Psoas muscle (tissue), 8 donors: Measurements from ENCODE around the gene MRPL27. TPM values are rescaled to one million over a fixed set of nuclear protein-coding genes. Genes with fewer than 3 reads are reported as not detected.

Experiments used
- ATAC-seq, 4 donors: fragments of 200-7000 bp; cut with Tn5 transposase; one replicate each; pipeline ENCODE4 v1.9.1; 2020; ENCODE audit warnings: moderate library complexity in 3 of 4, mild to moderate bottlenecking in 2 of 4
- DNase-seq, 2 donors: peaks; one replicate each; pipeline ENCODE4 v3.0.0-alpha.2; 2020
- H3K27ac ChIP-seq: fragments of 200-600 bp; one replicate; pipeline ENCODE4 v1.8.0; 2022
- H3K27me3 ChIP-seq, 3 donors: fragments of 200-600 bp in 1 of 3; one replicate each; pipeline versions ENCODE4 v1.6.1 to v1.8.0; 2013 to 2022; ENCODE audit warnings: low read length in 2 of 3, mild to moderate bottlenecking in 2 of 3, moderate library complexity in 1 of 3; ENCODE audit not compliant: insufficient read depth in 3 of 3
- H3K36me3 ChIP-seq, 2 donors: fragments of 200-600 bp in 1 of 2; one replicate each; pipeline versions ENCODE4 v1.6.1 to v1.8.0; 2013 to 2022; ENCODE audit warnings: low read depth in 1 of 2, mild to moderate bottlenecking in 1 of 2, moderate library complexity in 1 of 2; ENCODE audit not compliant: insufficient read depth in 1 of 2
- H3K4me1 ChIP-seq: fragments of 200-600 bp; one replicate; pipeline ENCODE4 v1.8.0; 2022
- H3K4me3 ChIP-seq: fragments of 200-600 bp; one replicate; pipeline ENCODE4 v1.8.0; 2022; ENCODE audit warnings: mild to moderate bottlenecking
- H3K9me3 ChIP-seq: fragments of 200-600 bp; one replicate; pipeline ENCODE4 v1.8.0; 2022
- CTCF ChIP-seq: fragments of 200-600 bp; IDR thresholded peaks from one replicate; pipeline ENCODE4 v1.8.0; 2022; ENCODE audit warnings: antibody characterized with exemption
- WGBS, 3 donors: extraction: QIAGEN DNeasy Blood & Tissue Kit; methylation state at CpG; one replicate each; pipeline versions ENCODE4 v1.1.6 to v1.1.7; 2013; 5-methylcytosine and 5-hydroxymethylcytosine counted together
- intact Hi-C, 2 donors: fragments of 100-400 bp; cut with DNase I; formaldehyde crosslinking; loops; one replicate each; pipeline versions ENCODE4 v1.11.0 to v1.14.2; 2022
- polyA plus RNA-seq, 3 donors: library from polyadenylated mRNA; stranded (reverse); fragments of 200-250 nt; gene quantifications; one replicate each; pipeline ENCODE4 v1.2.3, GENCODE V29; 2013
- total RNA-seq, 4 donors: library from RNA; stranded (reverse); fragmentation: NEBNext Ultra II Directional in 2 of 4; extraction: Animal tissue kit (Norgen Biotek cat#: 25700) in 2 of 4; gene quantifications; one replicate each; pipeline versions ENCODE4 v1.2.1 to v1.2.4, GENCODE V29; 2021 to 2023
- donor health status: healthy with polysubstance abuse.
- donor health status: DM: no; HTN: no; CAD: no; lungs with moderate emphysema.
- donor health status: Bipolar disorder and iron deficiency.
- donor health status: healthy.
- donor health status: DM: yes; HTN: yes; CAD: no.
- donor health status: DM: no; HTN: no; CAD: no.
- donor health status: DM: no; HTN: no; CAD: no.
- donor health status: DM: yes; HTN: yes; CAD: no.

MRPL27 gene
- total and polyA plus RNA-seq, 7 donors: 70.7 to 468 (median 128) TPM

DNA sequence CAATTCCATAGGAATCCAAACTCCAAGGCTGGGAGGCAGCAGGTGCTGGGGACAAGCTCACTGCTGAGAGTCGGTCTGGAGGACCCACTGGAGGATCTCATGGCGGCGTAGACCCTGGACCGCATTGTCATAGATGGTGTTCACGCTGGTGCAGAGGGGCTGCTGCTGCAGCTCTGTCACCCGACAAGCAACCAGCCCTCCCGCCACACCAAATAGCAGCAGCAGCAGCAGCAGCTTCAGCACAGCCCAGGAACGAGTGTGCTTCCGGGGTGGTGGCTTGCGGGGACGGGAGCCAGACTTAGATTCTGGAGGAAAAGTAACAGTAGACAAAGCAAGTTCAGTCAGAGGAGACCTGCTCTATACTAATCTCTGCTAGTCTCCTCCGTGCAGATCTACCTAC lies 9.9 kb upstream of the MRPL27 start:
- no peak overlapping the region for H3K4me3 ChIP-seq
- whole genome bisulfite sequencing, 3 donors: 88 to 92% (median 91%) methylated on average over 12 of the region's 12 CpGs
- peaks cover 13% of the 10 kb centered on the region for H3K4me1 ChIP-seq
- peaks cover 15 to 76% of the 10 kb centered on the region in 2 donors for H3K36me3 ChIP-seq
- intact Hi-C loops: no loop called here
- no peaks in the 10 kb centered on the region for H3K9me3 ChIP-seq
- DNase-seq (no peak), ATAC-seq (no peak)
- H3K27me3 ChIP-seq: no peaks in the 10 kb centered on the region
- TF ChIP-seq CTCF: no peak
- no peak overlapping the region for H3K27ac ChIP-seq

DNA sequence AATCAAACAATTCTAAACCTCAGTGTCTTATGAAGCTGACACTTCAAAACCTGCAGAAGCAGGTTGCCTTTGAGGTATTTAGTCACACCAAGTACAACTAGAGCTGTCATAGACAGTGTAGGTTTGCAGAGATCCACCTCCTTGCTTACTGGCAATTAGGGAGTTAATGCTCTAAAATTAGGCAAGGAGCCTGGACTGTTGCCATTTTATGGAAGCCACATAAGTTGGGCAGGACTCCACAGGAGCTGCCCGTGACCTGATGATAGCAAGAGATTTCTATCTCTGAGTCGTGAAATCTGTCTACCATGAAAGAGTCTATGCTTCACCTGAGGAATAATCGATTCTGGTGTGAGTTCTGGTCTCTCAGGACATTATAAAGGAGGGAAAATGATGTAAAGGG lies 8.9 kb upstream of the MRPL27 start:
- Histone ChIP-seq H3K36me3 (peaks cover 10 to 66% of the 10 kb centered on the region in 2 donors), H3K27me3 (no peaks in the 10 kb centered on the region), H3K9me3 (no peaks in the 10 kb centered on the region), H3K27ac (no peak overlapping the region), H3K4me3 (no peak overlapping the region), H3K4me1 (peaks cover 13% of the 10 kb centered on the region)
- ATAC-seq: peak; percentile 14 to 68 (median 49)
- no peak for TF ChIP-seq CTCF
- 33 to 39% (median 36%) methylated on average over 3 of the region's 3 CpGs for WGBS, 3 donors
- intact Hi-C loops: no loop called here
- DNase-seq: no peak

DNA sequence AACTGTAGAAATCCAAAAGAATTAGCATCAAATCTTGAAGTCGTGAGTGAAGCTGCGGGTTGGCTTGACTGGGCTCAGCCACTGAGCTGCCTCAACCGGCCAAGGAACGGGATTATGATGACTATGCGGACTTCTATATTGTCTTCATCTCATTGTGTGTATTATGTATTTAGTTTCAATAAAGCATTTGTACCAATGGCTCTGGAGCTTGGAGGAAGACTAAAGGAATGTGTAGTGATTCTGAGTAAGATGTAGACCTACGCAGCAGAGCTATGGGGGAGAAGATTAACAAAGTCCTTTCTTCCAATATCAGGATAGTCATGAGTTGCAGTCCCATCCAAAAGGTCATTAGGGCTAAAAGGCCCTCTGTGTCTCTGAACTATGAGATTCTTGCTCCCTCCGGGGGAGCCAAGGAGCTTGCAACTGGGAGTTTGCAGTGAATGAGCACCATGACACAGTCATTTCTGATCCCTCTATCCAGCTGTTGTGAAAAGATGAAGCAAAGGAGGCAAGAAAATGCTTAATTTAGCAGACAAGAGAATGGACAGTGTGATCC lies 8.4 kb upstream of the MRPL27 start:
- no peaks in the 10 kb centered on the region for H3K27me3 ChIP-seq
- H3K4me1 ChIP-seq: peaks cover 13% of the 10 kb centered on the region
- H3K36me3 ChIP-seq: peaks cover 10 to 60% of the 10 kb centered on the region in 2 donors
- H3K27ac ChIP-seq: no peak overlapping the region
- ATAC-seq (peak in 1 of 4 donors; percentile 17), DNase-seq (no peak)
- H3K9me3 ChIP-seq: no peaks in the 10 kb centered on the region
- no peak overlapping the region for H3K4me3 ChIP-seq
- TF ChIP-seq CTCF: no peak
- 84 to 88% (median 86%) methylated on average over 7 of the region's 7 CpGs for WGBS, 3 donors
- intact Hi-C loops: no loop called here

DNA sequence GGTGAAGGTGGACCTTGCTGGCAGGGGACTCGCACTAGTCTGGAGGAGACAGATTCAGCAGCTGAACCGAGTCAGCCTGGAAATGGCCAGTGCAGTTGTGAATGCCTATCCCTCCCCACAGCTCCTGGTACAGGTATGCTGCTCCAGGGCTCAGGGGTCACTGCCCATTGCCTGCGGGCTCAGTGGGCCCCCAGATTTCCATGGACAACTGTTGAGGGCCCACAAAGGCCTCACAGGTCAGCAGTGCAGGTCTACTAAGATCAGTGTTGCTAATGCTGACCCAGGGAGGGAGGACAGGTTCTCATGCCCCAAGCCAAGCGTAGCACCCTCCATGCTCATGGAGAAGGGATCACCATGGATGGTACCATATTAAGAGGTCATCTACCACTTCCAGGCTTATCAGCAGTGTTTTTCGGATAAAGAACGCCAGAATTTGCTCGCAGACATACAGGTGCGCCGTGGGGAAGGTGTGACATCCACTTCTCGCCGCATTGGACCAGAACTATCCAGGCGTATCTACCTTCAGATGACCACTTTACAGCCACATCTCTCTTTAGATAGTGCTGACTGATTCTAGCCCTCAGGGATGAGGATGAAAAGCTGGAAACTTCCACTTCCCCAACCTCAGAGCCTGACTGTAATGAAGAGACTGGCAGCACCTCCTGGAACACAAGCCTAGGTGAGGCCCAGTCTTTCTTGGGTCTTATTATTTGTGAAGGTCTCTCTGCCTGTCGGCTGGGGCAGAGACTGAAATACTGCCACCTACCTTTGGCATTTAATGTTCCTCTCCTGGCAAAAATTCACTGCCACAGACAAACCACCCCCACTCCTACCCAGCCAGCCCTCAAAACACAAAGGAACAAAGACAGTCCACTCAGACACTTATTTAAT lies 7.6 kb upstream of the MRPL27 start:
- intact Hi-C loops: no loop called here
- no peak for TF ChIP-seq CTCF
- H3K36me3 ChIP-seq: peaks cover 10 to 53% of the 10 kb centered on the region in 2 donors
- whole genome bisulfite sequencing, 3 donors: 86 to 90% (median 87%) methylated on average over 13 of the region's 13 CpGs
- peak in 3 of 4 donors; percentile 13 to 21 (median 21) for ATAC-seq
- no peaks in the 10 kb centered on the region for H3K27me3 ChIP-seq
- no peak overlapping the region for H3K27ac ChIP-seq
- DNase-seq: no peak
- no peak overlapping the region for H3K4me3 ChIP-seq
- peaks cover 13% of the 10 kb centered on the region for H3K4me1 ChIP-seq
- no peaks in the 10 kb centered on the region for H3K9me3 ChIP-seq
